ENCODE data around the gene AGBL1. TPM values are rescaled to one million over a fixed set of nuclear protein-coding genes. Genes with fewer than 3 reads are reported as not detected.

AGBL1 gene
- total and polyA plus RNA-seq, 9 donors = under 0.01 to 0.02 TPM; not detected in 7

DNA sequence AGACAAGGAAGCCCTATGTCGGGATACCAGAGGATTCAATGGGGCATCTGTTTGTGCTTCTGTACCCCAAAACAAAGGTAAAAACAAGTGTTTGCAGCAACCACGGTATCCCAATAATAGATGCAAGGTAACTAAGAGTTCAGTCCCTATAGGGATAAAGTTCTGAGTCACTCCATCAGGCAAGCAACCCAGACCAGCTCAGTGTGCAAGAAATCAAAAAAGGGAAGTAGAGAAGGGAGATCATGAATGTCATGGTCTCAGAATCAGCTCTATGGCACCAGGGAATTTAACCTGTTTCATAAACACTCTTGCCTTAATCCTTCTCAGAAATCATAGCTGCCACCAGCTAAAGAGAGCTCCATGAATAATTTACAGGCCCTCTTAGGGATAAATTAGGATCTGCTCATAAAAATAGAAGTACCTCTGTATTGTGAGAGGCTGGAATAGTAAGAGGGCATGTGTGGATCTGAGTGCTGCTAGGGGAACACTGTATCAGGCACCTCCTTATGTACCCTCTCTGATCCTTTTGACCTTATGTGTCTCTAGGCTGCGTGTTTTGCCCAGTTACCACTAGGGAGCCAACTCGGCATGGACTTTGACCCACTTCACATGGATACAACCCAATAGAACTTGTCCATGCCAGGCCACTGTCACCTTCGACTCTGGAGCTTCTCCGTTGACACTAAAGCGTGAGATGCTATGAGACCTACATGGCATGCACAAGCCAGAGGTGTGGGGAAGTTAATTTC, 754.6 kb downstream of the AGBL1 start:
- H3K9me3 ChIP-seq = no peaks in the 10 kb centered on the region
- no peaks in the 10 kb centered on the region for H3K27me3 ChIP-seq
- intact Hi-C loops (cut with DNase I) = no loop called here
- no peak for DNase-seq
- no peaks in the 10 kb centered on the region for H3K4me1 ChIP-seq (ENCODE audit: insufficient read depth)
- no peak overlapping the region for H3K27ac ChIP-seq
- no peak overlapping the region for H3K4me3 ChIP-seq
- no peaks in the 10 kb centered on the region for H3K36me3 ChIP-seq
- 80 to 90% (median 89%) methylated on average over 7 of the region's 7 CpGs for WGBS, 3 donors
- no peak for TF ChIP-seq EP300 (IDR thresholded peaks at IDR 0.05)
- TF ChIP-seq POLR2A (IDR thresholded peaks at IDR 0.05) = no peak
- TF ChIP-seq, protein P1, sequence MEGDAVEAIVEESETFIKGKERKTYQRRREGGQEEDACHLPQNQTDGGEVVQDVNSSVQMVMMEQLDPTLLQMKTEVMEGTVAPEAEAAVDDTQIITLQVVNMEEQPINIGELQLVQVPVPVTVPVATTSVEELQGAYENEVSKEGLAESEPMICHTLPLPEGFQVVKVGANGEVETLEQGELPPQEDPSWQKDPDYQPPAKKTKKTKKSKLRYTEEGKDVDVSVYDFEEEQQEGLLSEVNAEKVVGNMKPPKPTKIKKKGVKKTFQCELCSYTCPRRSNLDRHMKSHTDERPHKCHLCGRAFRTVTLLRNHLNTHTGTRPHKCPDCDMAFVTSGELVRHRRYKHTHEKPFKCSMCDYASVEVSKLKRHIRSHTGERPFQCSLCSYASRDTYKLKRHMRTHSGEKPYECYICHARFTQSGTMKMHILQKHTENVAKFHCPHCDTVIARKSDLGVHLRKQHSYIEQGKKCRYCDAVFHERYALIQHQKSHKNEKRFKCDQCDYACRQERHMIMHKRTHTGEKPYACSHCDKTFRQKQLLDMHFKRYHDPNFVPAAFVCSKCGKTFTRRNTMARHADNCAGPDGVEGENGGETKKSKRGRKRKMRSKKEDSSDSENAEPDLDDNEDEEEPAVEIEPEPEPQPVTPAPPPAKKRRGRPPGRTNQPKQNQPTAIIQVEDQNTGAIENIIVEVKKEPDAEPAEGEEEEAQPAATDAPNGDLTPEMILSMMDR (IDR thresholded peaks at IDR 0.05) = no peak

GRCh38 chr15:86837294-86838061, 757.8 kb downstream of the AGBL1 start:
- intact Hi-C loops (cut with DNase I) = no loop called here
- no peak overlapping the region for H3K27ac ChIP-seq
- no peaks in the 10 kb centered on the region for H3K9me3 ChIP-seq
- WGBS, 3 donors = 0 to 3% (median 2%) methylated on average over 4 of the region's 4 CpGs
- H3K4me1 ChIP-seq (ENCODE audit: insufficient read depth) = no peaks in the 10 kb centered on the region
- no peak overlapping the region for H3K4me3 ChIP-seq
- no peak for DNase-seq
- TF ChIP-seq POLR2A (IDR thresholded peaks at IDR 0.05) (no peak), EP300 (IDR thresholded peaks at IDR 0.05) (no peak)
- TF ChIP-seq, protein P1 (IDR thresholded peaks at IDR 0.05) = no peak
- no peaks in the 10 kb centered on the region for H3K36me3 ChIP-seq
- H3K27me3 ChIP-seq = no peaks in the 10 kb centered on the region

DNA sequence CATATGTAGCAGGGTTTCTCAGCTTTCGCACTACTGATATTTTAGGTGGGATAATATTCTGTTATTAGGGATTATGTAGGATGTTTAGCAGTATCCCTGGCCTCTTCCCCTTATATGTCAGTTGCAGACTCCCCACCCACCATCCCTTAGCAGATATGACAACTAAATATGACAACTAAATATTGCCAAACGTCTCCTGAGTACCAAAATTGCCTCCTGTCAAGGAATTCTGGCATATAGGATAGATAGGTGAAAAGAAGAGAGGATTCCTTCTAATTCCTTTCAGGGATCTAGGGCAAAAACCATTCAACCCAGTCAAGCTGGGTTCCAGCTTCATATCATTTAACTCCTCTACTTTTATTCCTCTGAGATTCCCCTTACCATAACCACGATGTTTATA, 759.8 kb downstream of the AGBL1 start:
- intact Hi-C loops (cut with DNase I) = no loop called here
- Histone ChIP-seq H3K4me1 (ENCODE audit: insufficient read depth) (no peaks in the 10 kb centered on the region), H3K27ac (no peak overlapping the region), H3K27me3 (no peaks in the 10 kb centered on the region), H3K9me3 (no peaks in the 10 kb centered on the region), H3K4me3 (no peak overlapping the region), H3K36me3 (no peaks in the 10 kb centered on the region)
- 74 to 82% (median 76%) methylated on average over 3 of the region's 3 CpGs for WGBS, 3 donors
- no peak for DNase-seq
- TF ChIP-seq, protein P1 (IDR thresholded peaks at IDR 0.05) = no peak
- TF ChIP-seq EP300 (IDR thresholded peaks at IDR 0.05) = no peak
- TF ChIP-seq POLR2A (IDR thresholded peaks at IDR 0.05) = no peak

DNA sequence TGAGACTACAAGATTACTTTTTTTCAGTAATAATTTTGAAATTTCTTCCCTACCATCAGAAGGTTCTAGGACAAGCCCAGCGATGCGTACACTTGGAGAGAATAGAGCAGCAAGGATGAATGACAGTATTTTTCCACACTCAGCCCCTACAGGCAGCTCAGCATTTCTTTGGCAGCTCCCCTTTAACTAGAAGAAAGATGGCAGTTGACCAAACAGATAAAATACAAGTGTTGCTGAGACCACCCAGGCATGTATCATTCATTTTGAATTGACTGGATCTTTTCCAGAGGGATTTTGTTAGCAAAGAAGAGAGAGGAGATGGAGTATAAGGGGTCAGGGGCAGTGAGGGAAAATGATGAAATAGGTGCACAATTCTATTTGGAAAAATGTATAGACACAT, 761.3 kb downstream of the AGBL1 start:
- no peaks in the 10 kb centered on the region for H3K4me1 ChIP-seq (ENCODE audit: insufficient read depth)
- no peaks in the 10 kb centered on the region for H3K36me3 ChIP-seq
- TF ChIP-seq POLR2A (IDR thresholded peaks at IDR 0.05) = no peak
- TF ChIP-seq, protein P1 (IDR thresholded peaks at IDR 0.05) = no peak
- TF ChIP-seq EP300 (IDR thresholded peaks at IDR 0.05) = no peak
- WGBS, 3 donors = 36 to 81% (median 45%) methylated on average over 2 of the region's 2 CpGs
- no peak overlapping the region for H3K4me3 ChIP-seq
- no peaks in the 10 kb centered on the region for H3K27me3 ChIP-seq
- no peaks in the 10 kb centered on the region for H3K9me3 ChIP-seq
- intact Hi-C loops (cut with DNase I) = no loop called here
- no peak for DNase-seq
- H3K27ac ChIP-seq = no peak overlapping the region
